Measurements from ENCODE around the gene JMJD1C. TPM values are rescaled to one million over a fixed set of nuclear protein-coding genes. Genes with fewer than 3 reads are reported as not detected.
"Not testable (repeated sequence)": the region's sequence is repeated elsewhere in the genome, so short reads cannot be mapped to it uniquely, and the experiment has no call there.

Gene JMJD1C
- total RNA-seq, 1 experiment from 2014 or later: 89.7 TPM

GRCh38 chr10:63297941-63298340 lies 167.8 kb downstream of the JMJD1C start:
- no peak overlapping the region for H3K4me3 ChIP-seq (ENCODE audit: low read depth, low read length)
- ChIA-PET POLR2A (no interaction called here), CTCF (no interaction called here)
- intact Hi-C loops (cut with micrococcal nuclease; ENCODE audit: unreplicated experiment): no loop called here
- H3K27ac Mint-ChIP-seq (ENCODE audit: unreplicated experiment): no peak overlapping the region
- no peaks in the 10 kb centered on the region for H3K36me3 ChIP-seq (ENCODE audit: control insufficient read depth, insufficient read depth, low read length)
- no peaks in the 10 kb centered on the region for H3K27me3 ChIP-seq (replicated peaks; ENCODE audit: control insufficient read depth, insufficient read depth, low read length)
- no TSS peak for BruUV-seq (replicated peaks)
- H3K9me3 ChIP-seq: no peaks in the 10 kb centered on the region
- no peak for TF ChIP-seq CTCF (IDR thresholded peaks at IDR 0.05; ENCODE audit: insufficient read depth in 1 of 2, low read depth in 1 of 2, low read length in 1 of 2, severe bottlenecking in 1 of 2, unreplicated experiment in 1 of 2)
- H3K36me3 Mint-ChIP-seq (ENCODE audit: insufficient read depth, unreplicated experiment): no peaks in the 10 kb centered on the region
- no peaks in the 10 kb centered on the region for H3K9me3 Mint-ChIP-seq (ENCODE audit: unreplicated experiment)
- H3K4me1 Mint-ChIP-seq (ENCODE audit: low read depth, unreplicated experiment): peaks cover 15% of the 10 kb centered on the region
- H3K27me3 Mint-ChIP-seq (ENCODE audit: insufficient read depth, unreplicated experiment): no peaks in the 10 kb centered on the region
- H3K4me1 ChIP-seq: no peaks in the 10 kb centered on the region; the same call in 1 of the 2 replicates
- H3K4me3 Mint-ChIP-seq (ENCODE audit: unreplicated experiment): no peak overlapping the region
- no peak for DNase-seq

- H3K4me3 Mint-ChIP-seq (ENCODE audit: unreplicated experiment): no peak overlapping the region
- intact Hi-C loops (cut with micrococcal nuclease; ENCODE audit: unreplicated experiment): no loop called here
- no peaks in the 10 kb centered on the region for H3K4me1 ChIP-seq
- H3K27ac Mint-ChIP-seq (ENCODE audit: unreplicated experiment): no peak overlapping the region
- no peaks in the 10 kb centered on the region for H3K27me3 Mint-ChIP-seq (ENCODE audit: insufficient read depth, unreplicated experiment)
- ChIA-PET POLR2A (no interaction called here), CTCF (no interaction called here)
- H3K9me3 ChIP-seq: no peaks in the 10 kb centered on the region
- H3K36me3 ChIP-seq (ENCODE audit: control insufficient read depth, insufficient read depth, low read length): no peaks in the 10 kb centered on the region
- H3K4me1 Mint-ChIP-seq (ENCODE audit: low read depth, unreplicated experiment): peaks cover 7% of the 10 kb centered on the region
- no peaks in the 10 kb centered on the region for H3K27me3 ChIP-seq (replicated peaks; ENCODE audit: control insufficient read depth, insufficient read depth, low read length)
- no TSS peak for BruUV-seq (replicated peaks)
- no peak for DNase-seq
- no peak for TF ChIP-seq CTCF (IDR thresholded peaks at IDR 0.05; ENCODE audit: insufficient read depth in 1 of 2, low read depth in 1 of 2, low read length in 1 of 2, severe bottlenecking in 1 of 2, unreplicated experiment in 1 of 2)
- H3K9me3 Mint-ChIP-seq (ENCODE audit: unreplicated experiment): no peaks in the 10 kb centered on the region
- no peak overlapping the region for H3K4me3 ChIP-seq (ENCODE audit: low read depth, low read length)
- H3K36me3 Mint-ChIP-seq (ENCODE audit: insufficient read depth, unreplicated experiment): no peaks in the 10 kb centered on the region
Measured at GRCh38 chr10:63294781-63295180, 171.0 kb downstream of the JMJD1C start.

- intact Hi-C loops (cut with micrococcal nuclease; ENCODE audit: unreplicated experiment); H3K36me3 Mint-ChIP-seq (ENCODE audit: insufficient read depth, unreplicated experiment); DNase-seq; H3K4me1 ChIP-seq; H3K27ac Mint-ChIP-seq (ENCODE audit: unreplicated experiment); H3K9me3 ChIP-seq; POLR2A ChIA-PET; H3K4me3 Mint-ChIP-seq (ENCODE audit: unreplicated experiment); BruUV-seq (replicated peaks); H3K9me3 Mint-ChIP-seq (ENCODE audit: unreplicated experiment); H3K27me3 ChIP-seq (replicated peaks; ENCODE audit: control insufficient read depth, insufficient read depth, low read length); H3K4me3 ChIP-seq (ENCODE audit: low read depth, low read length); H3K36me3 ChIP-seq (ENCODE audit: control insufficient read depth, insufficient read depth, low read length); H3K4me1 Mint-ChIP-seq (ENCODE audit: low read depth, unreplicated experiment); H3K27me3 Mint-ChIP-seq (ENCODE audit: insufficient read depth, unreplicated experiment): not testable (repeated sequence)
- CTCF ChIA-PET: interaction anchor here (1.0 kb wide), 1 partner anchor 427 kb away, joined by 3 read pairs; no protein-coding TSS in a partner anchor
Measured at GRCh38 chr10:63292847-63293246, 172.9 kb downstream of the JMJD1C start.

- Histone ChIP-seq H3K4me3 (ENCODE audit: low read depth, low read length) (no peak overlapping the region), H3K4me1 (peaks cover 5% of the 10 kb centered on the region), H3K27me3 (replicated peaks; ENCODE audit: control insufficient read depth, insufficient read depth, low read length) (no peaks in the 10 kb centered on the region), H3K9me3 (peaks cover 4% of the 10 kb centered on the region; the same call in 1 of the 2 replicates), H3K36me3 (ENCODE audit: control insufficient read depth, insufficient read depth, low read length) (no peaks in the 10 kb centered on the region)
- no peak for TF ChIP-seq CTCF (IDR thresholded peaks at IDR 0.05; ENCODE audit: insufficient read depth in 1 of 2, low read depth in 1 of 2, low read length in 1 of 2, severe bottlenecking in 1 of 2, unreplicated experiment in 1 of 2)
- DNase-seq: no peak
- Mint-ChIP-seq H3K4me1 (ENCODE audit: low read depth, unreplicated experiment) (peaks cover 15% of the 10 kb centered on the region), H3K4me3 (ENCODE audit: unreplicated experiment) (no peak overlapping the region), H3K27ac (ENCODE audit: unreplicated experiment) (no peak overlapping the region), H3K9me3 (ENCODE audit: unreplicated experiment) (peaks cover 13% of the 10 kb centered on the region), H3K36me3 (ENCODE audit: insufficient read depth, unreplicated experiment) (peaks cover 5% of the 10 kb centered on the region), H3K27me3 (ENCODE audit: insufficient read depth, unreplicated experiment) (no peaks in the 10 kb centered on the region)
- intact Hi-C loops (cut with micrococcal nuclease; ENCODE audit: unreplicated experiment): no loop called here
- ChIA-PET POLR2A (no interaction called here), CTCF (no interaction called here)
- BruUV-seq (replicated peaks): no TSS peak
Measured at GRCh38 chr10:63288170-63288569, 177.6 kb downstream of the JMJD1C start.

Measured in Caco-2 (cell line).